K562 treated with DMSO at 1 percent for 48 hours (cell line): ENCODE measurements around the gene ABCD1. TPM values are rescaled to one million over a fixed set of nuclear protein-coding genes. Genes with fewer than 3 reads are reported as not detected.

Source experiments
- total RNA-seq: library from RNA; unstranded; fragments of 300-600 nt; gene quantifications from 2 replicates; pipeline ENCODE4 v1.2.3, GENCODE V29; 2022; ENCODE audit warnings: low replicate concordance; ENCODE audit errors: extremely low read depth

ABCD1 gene
- not detected in 2 replicates for total RNA-seq

GRCh38 chrX:153724252-153725038 is at the start of gene ABCD1, which contains the start of gene BCAP31:
ABCD1 (plus strand) TSS chrX:153724856; CDS start chrX:153725267, 411 bp downstream.
BCAP31 (minus strand) TSS chrX:153724387; CDS start chrX:153723244, 1,143 bp downstream.

GRCh38 chrX:153687121-153688039 is 37.3 kb upstream of the ABCD1 start, which contains the start of gene SLC6A8:
SLC6A8 (plus strand) TSS chrX:153687926; CDS start chrX:153688575, 649 bp downstream.

GRCh38 chrX:153763989-153764755 is 39.5 kb downstream of the ABCD1 start, which contains the start of gene PLXNB3:
PLXNB3 (plus strand) TSS chrX:153764249; CDS start chrX:153765536, 1,287 bp downstream.

GRCh38 chrX:153780678-153781427 is 56.2 kb downstream of the ABCD1 start, which contains the start of gene SRPK3:
SRPK3 (plus strand) TSS chrX:153781041; CDS start chrX:153781087, 46 bp downstream.

Other genes with a start within 250 kb of the ABCD1 start
- gene BGN, start 229.9 kb upstream of the ABCD1 start, total RNA-seq, result not detected in 2 replicates
- not detected in 2 replicates for gene ATP2B3, start 207.2 kb upstream of the ABCD1 start, total RNA-seq
- not detected in 2 replicates for gene CCNQ, start 125.7 kb upstream of the ABCD1 start, total RNA-seq
- not detected in 2 replicates for gene DUSP9, start 77.7 kb upstream of the ABCD1 start, total RNA-seq
- gene PNCK, start 51.0 kb upstream of the ABCD1 start, total RNA-seq, result not detected in 2 replicates
- gene SLC6A8, start 36.9 kb upstream of the ABCD1 start, total RNA-seq, result not detected in 2 replicates
- gene BCAP31, start 469 bp upstream of the ABCD1 start, total RNA-seq, result 306 TPM in 1 of 2 replicates, not detected in the other
- gene PLXNB3, start 39.4 kb downstream of the ABCD1 start, total RNA-seq, result not detected in 2 replicates
- not detected in 2 replicates for gene SRPK3, start 56.2 kb downstream of the ABCD1 start, total RNA-seq
- not detected in 2 replicates for gene IDH3G, start 69.5 kb downstream of the ABCD1 start, total RNA-seq
- 1,814 TPM in 1 of 2 replicates, not detected in the other for gene SSR4, start 69.8 kb downstream of the ABCD1 start, total RNA-seq
- gene PDZD4, start 105.7 kb downstream of the ABCD1 start, total RNA-seq, result not detected in 2 replicates
- not detected in 2 replicates for gene L1CAM, start 161.3 kb downstream of the ABCD1 start, total RNA-seq
- gene AVPR2, start 179.8 kb downstream of the ABCD1 start, total RNA-seq, result not detected in 2 replicates
- gene ARHGAP4, start 201.4 kb downstream of the ABCD1 start, total RNA-seq, result not detected in 2 replicates
- gene NAA10, start 210.2 kb downstream of the ABCD1 start, total RNA-seq, result not detected in 2 replicates
- gene RENBP, start 219.8 kb downstream of the ABCD1 start, total RNA-seq, result not detected in 2 replicates
- gene HCFC1, start 247.0 kb downstream of the ABCD1 start, total RNA-seq, result 51.6 TPM in 1 of 2 replicates, not detected in the other
- gene TMEM187, start 247.9 kb downstream of the ABCD1 start, total RNA-seq, result not detected in 2 replicates